Stimulated activated CD8-positive, alpha-beta memory T cell treated with anti-CD3 and anti-CD28 coated beads, Interleukin-4, amount 100 ng/mL, for 48 hours (primary cell): ENCODE measurements around the gene RAB7B.

ENCODE experiments used
- DNase-seq: peaks from one replicate; pipeline ENCODE4 v3.0.0-alpha.2; 2020

Gene RAB7B

DNA sequence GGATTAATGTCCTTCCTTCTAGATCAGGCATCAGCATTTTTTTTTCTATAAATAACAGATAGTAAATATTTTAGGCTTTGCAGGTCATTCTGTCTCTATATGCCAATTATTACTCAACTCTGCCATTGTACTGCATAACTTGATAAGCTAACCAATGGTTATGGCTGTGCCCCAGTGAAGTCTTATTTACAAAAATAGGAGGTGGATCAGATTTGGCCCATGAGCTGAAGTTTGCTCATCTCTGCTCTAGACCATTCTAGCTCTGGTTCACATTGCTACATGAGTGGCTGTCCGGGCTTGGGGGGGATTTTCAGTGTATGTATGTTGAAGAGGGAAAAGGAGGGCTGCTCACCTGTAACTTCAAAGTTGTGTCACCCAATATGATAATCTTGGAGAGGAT lies 10.1 kb downstream of the RAB7B start:
- DNase-seq: no peak

DNA sequence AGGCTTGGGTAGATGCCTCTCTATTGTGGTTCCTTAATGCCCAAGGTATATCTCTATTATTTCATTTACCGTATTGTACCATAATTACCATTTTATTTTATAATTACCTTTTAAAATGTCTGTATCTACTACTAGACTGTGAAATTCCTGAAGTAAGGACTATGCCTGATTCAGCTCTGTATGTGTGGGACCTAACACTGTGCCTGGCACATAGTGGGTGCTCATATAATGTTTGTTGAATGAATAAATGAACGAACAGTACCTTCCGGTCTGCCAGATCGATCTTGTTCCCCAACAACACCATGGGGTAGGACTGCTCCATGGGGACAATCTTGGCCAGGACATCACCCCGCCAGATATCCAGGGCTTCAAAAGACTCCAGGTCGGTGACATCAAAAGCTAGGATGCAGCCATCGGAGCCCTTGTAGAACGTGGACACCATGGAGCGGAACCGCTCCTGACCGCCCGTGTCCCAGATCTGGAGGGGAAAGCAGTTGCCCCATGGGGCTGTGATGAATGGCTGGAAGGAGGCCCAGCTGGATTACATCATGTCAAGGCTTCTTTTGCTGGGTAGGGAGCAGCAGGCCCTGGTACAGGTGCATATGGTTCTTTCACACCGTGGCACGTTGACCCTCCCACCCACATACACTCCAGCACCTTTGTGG lies 10.8 kb downstream of the RAB7B start:
- no peak for DNase-seq

DNA sequence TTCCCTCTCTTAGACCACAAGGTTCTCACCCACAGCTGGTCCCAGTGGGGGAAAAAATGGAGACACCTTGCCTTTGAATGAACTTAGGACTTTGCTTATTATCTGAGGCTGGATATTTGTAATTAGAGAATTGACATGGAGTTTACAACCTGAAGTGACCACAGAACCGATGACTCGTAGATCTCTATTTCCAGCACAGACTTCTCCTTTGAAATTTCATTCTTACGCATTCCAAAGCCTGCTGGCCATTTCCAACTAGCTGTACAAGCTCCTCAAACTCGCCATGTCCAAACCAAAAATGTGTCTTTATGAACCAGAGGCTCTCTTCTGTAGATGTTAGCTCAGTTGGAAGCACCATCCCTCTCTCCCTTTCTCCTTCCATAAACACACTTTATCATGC lies 12.0 kb downstream of the RAB7B start:
- DNase-seq: no peak

DNA sequence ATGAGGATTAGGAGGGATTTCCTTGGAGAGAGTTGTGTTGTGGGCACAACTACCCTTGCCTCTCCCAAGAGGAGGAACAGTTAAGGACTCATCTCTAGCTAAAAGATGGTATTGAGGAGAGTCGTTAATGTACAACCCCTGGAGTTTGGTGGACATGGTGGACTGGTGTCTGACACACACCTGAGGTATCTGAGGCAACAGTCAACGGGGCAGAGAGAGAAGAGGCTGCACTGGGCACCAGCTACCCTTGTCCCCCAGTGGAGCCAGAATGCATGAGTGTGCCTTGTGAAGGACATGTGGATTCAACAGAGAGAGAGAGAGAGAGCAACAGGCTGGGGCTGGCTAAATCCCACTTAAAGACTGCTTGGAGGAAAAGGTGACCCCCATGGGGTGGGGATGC lies 13.0 kb downstream of the RAB7B start:
- no peak for DNase-seq

DNA sequence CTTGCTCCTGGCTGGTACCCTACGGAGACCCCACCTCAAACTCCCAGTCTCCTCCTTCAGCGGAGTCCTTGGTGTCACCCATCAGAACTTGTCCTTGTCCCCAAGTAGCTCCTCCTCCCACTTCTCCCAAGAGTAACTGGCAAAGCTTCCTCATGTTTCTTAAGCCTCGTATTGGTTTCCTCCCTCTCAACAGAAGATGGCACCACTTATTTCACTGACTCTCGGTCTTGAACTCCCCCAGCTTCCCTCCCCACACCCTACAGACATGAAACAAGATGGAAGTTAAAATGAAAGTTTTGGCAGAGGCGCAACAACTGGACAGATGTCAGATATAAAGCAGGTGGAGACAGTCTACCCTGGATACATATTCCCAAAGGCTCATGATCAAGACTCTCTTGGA lies 13.4 kb downstream of the RAB7B start:
- DNase-seq: no peak

DNA sequence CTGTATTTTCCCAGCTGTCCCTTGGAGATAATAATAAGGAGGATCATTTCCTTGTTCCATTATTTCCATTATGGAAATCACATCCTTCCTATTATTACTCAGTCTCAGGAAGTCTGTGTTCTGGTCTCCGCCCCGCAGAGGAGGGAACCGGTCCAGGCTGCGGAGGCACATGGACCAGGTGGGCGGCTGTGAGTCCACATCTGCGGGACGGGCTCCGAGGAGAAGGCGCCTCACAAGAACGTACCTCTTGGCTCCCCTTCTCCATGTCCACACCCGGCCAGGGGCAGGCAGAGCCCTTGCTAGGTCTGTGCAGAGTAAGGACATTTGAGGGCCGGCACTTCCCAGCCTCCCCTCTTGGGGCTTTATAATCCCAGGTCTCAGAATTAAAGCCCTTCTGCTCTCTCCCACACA lies 14.6 kb downstream of the RAB7B start:
- DNase-seq: no peak

DNA sequence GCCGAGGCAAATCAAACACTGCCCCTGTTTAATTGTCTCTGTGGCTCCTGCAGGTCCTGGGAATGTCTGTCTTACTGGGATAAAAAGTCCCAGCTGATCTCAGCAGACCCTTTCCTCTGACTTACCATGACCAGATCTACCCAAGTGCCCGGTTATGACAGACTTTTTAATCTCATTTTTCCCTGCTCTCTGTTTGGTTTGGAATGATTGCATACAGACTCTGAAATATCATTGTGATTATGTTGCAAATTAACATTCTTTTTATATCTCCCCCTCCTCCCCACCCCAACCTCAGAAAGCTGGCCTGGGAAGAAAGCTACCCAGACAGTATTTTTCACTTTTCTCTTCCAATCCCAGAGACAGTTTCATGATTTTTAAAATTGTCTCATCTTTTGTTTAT lies 16.3 kb downstream of the RAB7B start:
- DNase-seq: no peak

DNA sequence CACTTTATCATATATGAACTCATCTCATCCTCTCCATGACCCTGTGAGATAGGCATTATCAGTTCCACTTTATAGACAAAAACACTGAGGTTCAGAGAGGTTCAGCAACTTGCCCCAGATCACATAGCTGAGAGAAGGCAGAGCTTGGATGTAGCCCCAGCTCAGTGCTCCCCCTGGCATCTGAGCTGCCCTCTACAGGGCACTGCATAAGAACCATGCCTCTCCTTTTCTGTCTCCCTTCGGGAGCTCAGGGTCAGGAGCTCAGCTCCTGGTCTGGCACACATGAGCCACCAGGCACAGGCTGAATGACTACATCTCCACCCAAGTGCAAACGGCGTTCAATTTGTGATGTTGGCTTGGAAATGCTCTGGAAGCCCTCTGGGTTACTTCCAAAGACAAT lies 16.9 kb downstream of the RAB7B start:
- DNase-seq: no peak

DNA sequence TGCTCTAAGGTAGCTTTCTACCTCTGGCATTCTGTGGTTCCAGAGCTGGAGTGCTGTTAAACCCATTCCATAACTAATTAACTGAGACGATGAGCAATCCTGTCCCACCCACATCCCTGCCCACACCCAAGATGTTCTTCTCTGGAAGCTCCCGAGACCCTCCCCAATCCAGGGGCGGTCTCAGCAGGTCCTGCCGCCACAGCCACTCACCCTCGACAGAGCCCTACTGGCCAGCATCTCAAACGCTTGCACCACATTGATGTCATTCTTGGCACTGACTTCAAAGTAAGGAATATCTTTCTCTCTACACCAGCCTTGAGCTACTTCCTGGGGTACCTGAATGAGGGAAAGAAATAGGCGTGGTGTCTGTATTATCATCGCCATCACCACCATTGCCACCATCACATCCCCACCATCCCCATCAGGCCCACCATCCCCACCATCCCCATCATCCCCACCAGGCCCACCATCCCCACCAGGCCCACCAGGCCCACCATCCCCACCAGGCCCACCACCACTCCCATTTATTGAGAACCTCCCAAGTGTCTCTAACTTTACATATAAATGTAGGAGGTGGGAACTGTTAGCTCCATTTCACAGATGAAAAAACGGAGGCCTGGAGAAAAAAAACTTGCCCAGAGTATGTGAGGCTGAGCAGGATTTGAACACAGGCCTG lies 17.7 kb downstream of the RAB7B start:
- DNase-seq: no peak

DNA sequence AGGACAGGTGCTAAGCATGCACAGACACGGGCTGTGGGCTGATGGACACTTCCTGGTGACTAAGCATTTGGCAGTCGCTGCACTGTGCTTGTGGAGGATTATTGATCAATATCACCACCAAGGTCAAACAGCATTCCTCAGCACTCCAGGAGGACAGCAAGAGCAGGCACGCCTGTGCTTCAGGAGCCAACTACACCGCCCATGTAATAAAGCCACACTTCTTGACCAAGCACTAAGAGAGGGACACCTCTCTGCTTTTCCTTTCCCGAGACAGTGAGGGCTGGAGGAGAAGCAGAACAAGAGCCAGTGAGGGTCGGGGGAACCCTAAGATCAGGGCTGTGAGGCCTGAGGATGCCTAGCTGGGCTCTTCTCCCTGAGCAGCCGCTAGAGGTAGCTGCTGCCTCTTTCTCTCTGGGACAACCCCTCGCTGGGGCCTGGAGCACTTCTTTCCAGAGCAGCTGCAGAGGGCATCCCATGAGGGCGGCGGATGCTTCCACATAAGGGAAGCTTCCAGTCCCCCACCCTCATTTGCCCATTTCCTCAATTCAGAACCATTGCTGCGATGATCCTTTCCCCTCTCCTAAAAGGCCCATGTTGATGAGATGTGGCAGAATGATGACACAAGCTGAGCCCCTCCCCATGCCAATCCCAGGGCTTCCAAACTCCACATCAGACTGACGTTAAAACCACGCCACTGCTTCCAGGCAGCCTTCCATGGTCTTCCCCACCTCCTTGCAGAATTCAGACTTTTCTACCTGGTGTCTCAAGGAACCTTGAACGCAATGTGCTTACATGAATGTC lies 19.1 kb downstream of the RAB7B start:
- peak; percentile 45 for DNase-seq

DNA sequence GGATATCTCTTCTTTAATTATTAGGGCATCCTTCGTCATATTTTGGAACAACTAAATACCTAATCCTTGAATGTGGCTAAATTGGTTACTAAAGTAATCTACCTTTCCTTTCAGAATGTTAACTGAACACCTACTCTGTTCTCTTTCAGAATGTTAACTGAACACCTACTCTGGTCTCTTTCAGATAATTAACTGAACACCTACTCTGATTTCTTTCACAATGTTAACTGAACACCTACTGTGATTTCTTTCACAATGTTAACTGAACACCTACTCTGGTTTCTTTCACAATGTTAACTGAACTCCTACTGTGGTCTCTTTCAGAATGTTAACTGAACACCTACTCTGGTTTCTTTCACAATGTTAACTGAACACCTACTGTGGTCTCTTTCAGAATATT lies 21.9 kb downstream of the RAB7B start:
- no peak for DNase-seq

DNA sequence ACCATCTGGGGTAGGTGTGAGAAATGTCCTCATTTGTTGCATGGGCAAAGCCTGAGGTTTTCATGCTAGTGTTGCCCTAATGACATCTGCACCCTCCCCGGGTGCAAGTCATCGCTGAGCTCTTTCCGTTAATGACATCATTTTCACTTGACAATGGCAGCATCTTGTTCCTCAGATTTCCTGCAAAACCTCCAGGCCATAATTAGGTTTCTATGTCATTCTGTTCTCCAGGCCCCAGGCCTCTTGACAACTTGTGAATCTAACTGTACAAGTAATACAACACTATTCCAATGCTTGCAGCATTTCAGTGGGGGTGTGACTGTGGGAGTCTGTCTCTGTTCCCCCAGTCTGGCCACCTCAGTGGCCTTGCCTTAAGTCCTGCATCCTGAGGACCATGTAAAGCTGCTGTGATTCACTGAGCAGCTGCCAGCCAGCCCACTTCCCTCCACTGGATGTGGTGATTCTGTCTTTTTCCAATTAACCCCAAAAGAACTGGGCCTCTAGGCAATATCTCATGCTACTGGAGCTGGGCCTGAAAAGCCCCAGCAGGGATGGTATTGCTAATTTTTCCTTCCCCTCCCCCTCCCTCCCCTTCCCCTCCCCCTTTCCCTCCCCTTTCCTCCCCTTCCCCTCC lies 22.8 kb downstream of the RAB7B start:
- DNase-seq: no peak

DNA sequence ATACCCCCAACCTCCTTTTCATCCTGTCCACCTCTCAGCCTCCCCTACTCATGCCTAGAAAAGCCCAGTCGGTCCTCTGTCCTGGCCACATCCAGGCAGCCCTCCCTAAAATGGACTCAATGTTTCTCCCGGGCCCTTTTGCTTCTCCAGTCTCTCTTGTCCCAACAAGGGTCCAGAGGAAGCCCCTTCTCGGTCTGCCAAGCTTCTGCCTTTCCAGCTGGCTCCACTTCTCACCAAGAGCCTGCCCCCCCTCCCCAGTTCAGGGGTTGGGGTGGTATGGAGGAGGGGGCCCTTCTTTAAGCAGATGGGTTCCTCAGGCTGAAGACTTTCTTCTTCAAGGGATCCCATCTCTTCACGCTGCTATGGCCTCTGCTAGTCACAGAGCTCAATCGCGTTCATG lies 23.9 kb downstream of the RAB7B start:
- DNase-seq: no peak

DNA sequence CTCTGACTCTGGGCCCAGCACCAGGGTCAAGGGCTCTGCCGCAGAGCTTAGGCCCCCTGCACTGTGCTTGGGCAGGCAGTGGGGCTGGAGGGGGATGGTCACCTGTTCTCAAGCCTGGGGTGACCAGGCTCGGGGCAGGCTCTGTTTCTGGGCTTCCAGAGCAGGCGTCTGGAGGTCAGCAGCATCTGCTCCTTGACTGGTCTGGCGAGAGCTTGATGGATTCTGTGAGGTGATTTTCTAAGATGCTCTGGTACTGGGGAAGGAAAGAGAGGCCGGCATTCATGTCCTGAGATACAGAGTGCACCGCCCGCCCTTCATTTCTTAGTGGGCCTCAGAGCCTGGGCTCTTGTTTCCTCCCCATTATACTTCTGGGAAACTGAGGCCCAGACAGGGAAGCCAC lies 24.5 kb downstream of the RAB7B start:
- no peak for DNase-seq

DNA sequence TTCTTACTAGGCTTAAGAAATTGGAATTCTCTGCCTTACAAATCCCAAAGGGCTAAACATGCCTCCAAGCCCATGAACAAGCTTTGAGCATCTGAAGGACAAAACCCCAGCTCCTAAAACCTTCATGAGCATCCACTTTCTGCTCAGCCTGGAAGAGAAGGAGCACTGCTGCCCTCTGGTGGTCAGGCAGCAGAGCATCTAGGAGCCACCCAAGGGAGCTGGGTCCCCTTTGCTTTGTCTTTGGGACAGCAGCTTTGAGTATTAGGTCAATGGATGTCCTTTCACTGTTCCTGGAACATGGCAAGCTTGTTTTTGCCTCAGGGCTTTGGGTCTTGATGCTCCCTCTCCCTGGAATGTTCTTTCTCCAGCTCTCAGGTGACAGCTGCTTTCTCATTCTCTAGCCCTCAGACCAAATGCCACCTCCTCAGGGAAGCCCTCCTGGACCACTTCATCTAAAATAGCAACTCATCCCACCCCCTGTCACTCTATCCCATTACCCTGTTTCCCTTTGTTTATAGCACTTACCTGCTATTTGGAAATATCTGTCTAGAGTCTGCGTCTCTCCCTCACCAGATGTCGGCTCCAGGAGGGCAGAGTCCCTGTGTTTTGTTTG lies 25.7 kb downstream of the RAB7B start:
- peak; percentile 87 for DNase-seq

DNA sequence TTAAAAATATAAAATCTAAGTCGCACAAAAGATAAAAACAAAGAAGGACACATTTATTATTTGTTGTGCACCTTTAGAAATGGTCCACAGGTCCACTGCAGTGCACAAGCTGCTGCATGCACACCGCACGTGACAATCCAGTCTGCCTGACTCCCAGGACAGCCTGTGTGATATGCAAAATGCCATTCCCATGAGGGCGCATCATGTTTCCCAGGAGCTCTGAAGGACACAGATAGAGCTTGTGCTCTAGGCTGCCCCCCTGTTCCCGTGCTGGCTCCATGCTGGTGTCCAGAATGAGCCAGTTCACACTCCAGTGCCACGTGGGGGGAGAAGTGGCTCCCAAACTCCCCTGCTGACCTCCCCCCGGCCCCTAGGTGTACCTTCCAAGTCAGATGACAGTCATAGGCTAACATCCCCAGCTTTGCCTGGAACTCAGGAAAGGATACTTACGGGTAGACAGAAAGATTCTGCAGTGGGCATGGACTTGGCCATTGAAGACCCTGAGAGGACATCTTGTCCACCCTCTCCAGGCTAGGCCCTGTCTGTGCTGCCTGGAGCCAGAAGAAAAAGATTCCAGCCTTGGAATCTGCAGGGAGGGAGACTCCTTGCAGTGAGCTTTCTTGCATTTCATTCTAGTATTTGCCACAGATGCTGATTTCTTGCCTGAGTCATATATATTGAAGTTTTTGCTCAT lies 26.3 kb downstream of the RAB7B start:
- no peak for DNase-seq

DNA sequence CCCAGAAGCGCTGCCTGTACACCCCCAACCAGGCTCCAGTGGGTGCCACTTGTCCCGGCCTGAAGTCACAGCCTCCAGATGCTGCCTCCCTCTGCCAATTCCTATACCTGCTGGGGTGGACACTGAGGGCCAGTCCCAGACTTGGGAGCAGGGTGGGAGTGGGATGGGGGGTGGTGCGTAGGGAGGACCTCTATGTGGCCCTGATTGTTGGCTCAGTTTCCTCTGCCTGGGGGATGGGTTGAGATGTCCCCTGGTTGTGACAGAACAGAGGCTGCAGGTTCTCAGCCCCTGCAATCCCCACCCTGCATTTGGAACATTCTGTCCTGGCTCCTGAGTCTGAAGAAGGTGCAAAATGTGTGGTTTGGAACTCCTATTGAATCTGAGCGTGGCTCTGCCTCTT lies 27.2 kb downstream of the RAB7B start:
- no peak for DNase-seq

DNA sequence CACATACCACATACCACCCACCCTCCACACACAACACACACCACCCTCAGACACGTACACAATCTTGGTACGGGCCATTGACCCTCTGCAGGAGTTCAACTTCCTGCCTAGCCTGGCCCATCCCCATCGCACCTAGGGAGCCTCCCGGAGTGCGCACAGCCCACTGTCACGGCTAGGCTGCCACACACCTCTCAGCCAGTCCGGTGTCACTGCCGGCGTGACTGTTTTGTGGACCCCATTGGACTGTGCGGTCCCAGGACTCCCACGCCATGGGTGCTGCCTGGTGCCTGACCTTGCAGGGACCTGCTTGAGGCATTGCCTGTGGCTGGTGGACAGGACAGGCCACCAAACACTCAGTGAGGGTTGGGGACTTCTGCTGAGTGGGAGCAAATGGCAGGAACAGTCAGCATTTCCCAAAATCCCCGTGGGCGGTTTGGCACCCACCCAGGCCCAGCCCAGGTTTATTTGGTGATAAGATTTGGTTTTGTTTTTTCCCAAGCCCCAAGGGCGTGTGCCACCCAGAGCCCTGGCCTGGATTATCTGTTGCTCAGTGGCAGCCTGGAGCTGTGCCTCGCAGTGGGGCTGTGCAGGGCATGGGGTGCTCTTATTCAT lies 27.7 kb downstream of the RAB7B start:
- no peak for DNase-seq

DNA sequence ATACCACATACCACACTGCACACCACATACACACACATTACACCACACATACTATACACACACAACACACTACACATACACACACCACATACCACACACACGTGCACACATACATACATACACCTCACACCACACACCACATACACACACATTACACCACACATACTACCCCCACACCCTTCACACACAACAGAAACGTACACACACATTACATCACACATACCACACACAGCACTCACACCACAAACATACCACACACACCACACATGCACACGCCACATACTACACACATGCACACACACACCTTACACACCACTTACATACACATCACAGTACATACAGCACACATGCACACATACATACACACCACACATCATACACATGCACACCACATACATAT lies 28.5 kb downstream of the RAB7B start:
- DNase-seq: no peak

DNA sequence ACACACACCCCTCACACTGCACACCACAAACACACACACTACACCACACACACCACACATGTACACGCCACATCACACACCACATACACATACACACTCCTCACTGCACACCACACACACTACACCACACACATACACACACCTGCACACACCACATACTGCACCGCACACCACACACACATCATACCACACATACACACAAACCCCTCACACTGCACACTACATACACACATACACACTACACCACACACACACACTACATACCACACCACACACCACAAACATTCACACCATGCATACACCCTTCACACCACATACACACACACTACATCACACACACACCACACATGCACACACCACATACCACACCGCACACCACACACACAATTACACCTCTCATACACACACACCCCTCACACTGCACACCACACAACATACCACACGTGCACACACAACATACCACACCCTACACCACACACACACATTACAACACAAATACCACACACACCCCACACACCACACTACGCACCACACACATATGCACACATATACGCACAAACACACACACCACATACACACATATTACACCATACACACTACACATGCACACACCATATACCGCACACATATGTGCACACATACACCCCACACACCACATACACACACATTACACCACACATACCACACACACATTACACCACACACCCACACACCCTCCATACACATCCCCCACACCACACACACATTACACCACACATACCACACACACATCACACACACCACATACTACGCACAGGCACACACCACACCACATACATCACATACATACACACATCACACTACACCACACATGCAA lies 29.6 kb downstream of the RAB7B start:
- DNase-seq: no peak

DNA sequence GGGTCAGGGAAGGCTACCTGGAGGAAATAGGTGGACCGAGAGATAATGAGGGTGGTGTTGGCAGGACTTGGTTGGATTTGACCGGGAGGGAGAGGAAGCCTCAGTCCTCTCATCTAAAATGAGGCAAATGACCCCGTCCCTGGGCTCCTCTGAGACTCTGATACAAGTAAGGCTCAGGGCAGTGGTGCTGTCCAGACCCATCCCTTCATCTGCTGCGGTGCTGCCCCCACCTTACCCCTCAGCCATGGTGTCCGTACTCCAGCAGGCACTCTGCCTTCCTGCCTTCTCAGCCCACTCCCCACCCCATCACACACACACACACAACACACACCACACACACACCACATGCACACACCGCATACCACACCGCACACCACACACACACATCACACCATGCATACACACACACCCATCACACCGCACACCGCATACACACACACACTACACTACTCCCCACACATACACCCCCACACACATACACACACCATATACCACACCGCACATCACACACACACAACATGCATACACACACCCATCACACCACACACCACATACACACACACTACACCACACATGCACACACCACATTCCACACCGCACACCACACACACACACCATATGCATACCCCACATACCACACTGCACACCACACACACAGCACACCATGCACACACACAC lies 30.6 kb downstream of the RAB7B start:
- DNase-seq: no peak
